HEK293 (cell line): ENCODE data around the gene RIPOR1.

ENCODE experiments used
- IKZF3 ChIP-seq: fragments of 450-650 bp; IDR thresholded peaks from 2 replicates; pipeline ENCODE4 v1.5.0; 2018; ENCODE audit warnings: missing biosample characterization, mild to moderate bottlenecking, missing genetic modification characterization, moderate library complexity
- PRDM1 ChIP-seq: fragments of 450-650 bp; formaldehyde crosslinking; IDR thresholded peaks from 2 replicates; pipeline ENCODE4; 2016; ENCODE audit warnings: missing biosample characterization, missing genetic modification characterization
- SCRT2 ChIP-seq: fragments of 450-650 bp; formaldehyde crosslinking; IDR thresholded peaks from 2 replicates; pipeline ENCODE4 v1.5.1; 2016; ENCODE audit warnings: missing biosample characterization, missing genetic modification characterization
- TRIM28 ChIP-seq: IDR thresholded peaks from 2 replicates; pipeline ENCODE4 v1.6.1; 2011; ENCODE audit warnings: low read length, control low read depth, borderline replicate concordance
- ZFP41 ChIP-seq: fragments of 450-650 bp; formaldehyde crosslinking; IDR thresholded peaks from 2 replicates; pipeline ENCODE4 v1.5.1; 2016; ENCODE audit warnings: missing biosample characterization, missing genetic modification characterization, borderline replicate concordance
- ZNF132 ChIP-seq: fragments of 450-650 bp; formaldehyde crosslinking; IDR thresholded peaks from 2 replicates; pipeline ENCODE4 v1.5.1; 2017; ENCODE audit warnings: missing biosample characterization, missing genetic modification characterization, borderline replicate concordance
- ZNF140 ChIP-seq: fragments of 450-650 bp; formaldehyde crosslinking; IDR thresholded peaks from 2 replicates; pipeline ENCODE4 v1.5.1; 2016; ENCODE audit warnings: missing biosample characterization, missing genetic modification characterization
- ZNF146 ChIP-seq: fragments of 450-650 bp; formaldehyde crosslinking; IDR thresholded peaks from 2 replicates; pipeline ENCODE4 v1.5.1; 2016; ENCODE audit warnings: missing biosample characterization, missing genetic modification characterization
- ZNF184 ChIP-seq: fragments of 450-650 bp; IDR thresholded peaks from 2 replicates; pipeline ENCODE4 v1.5.1; 2018; ENCODE audit warnings: missing biosample characterization, mild to moderate bottlenecking, missing genetic modification characterization
- ZNF248 ChIP-seq: fragments of 450-650 bp; formaldehyde crosslinking; IDR thresholded peaks from 2 replicates; pipeline ENCODE4 v1.5.1; 2017; ENCODE audit warnings: missing biosample characterization, missing genetic modification characterization
- ZNF302 ChIP-seq: fragments of 450-650 bp; formaldehyde crosslinking; IDR thresholded peaks from 2 replicates; pipeline ENCODE4 v1.5.1; 2016; ENCODE audit warnings: missing biosample characterization, missing genetic modification characterization, low read depth
- ZNF335 ChIP-seq: fragments of 450-650 bp; formaldehyde crosslinking; conservative IDR thresholded peaks from 2 replicates; pipeline ENCODE4 v1.5.1; 2016; ENCODE audit warnings: missing biosample characterization, missing genetic modification characterization
- ZNF350 ChIP-seq: fragments of 450-650 bp; formaldehyde crosslinking; IDR thresholded peaks from 2 replicates; pipeline ENCODE4 v1.5.0; 2017; ENCODE audit warnings: missing biosample characterization, mild to moderate bottlenecking, missing genetic modification characterization
- ZNF423 ChIP-seq: fragments of 450-650 bp; formaldehyde crosslinking; IDR thresholded peaks from 2 replicates; pipeline ENCODE4 v1.5.1; 2016; ENCODE audit warnings: missing biosample characterization, missing genetic modification characterization
- ZNF48 ChIP-seq: fragments of 450-650 bp; formaldehyde crosslinking; IDR thresholded peaks from 2 replicates; pipeline ENCODE4 v1.5.1; 2016; ENCODE audit warnings: missing biosample characterization, missing genetic modification characterization
- ZNF571 ChIP-seq: fragments of 450-650 bp; formaldehyde crosslinking; IDR thresholded peaks from 2 replicates; pipeline ENCODE4 v1.5.0; 2017; ENCODE audit warnings: missing biosample characterization, missing genetic modification characterization
- ZNF610 ChIP-seq: fragments of 450-650 bp; formaldehyde crosslinking; IDR thresholded peaks from 2 replicates; pipeline ENCODE4 v1.5.1; 2016; ENCODE audit warnings: missing biosample characterization, missing genetic modification characterization, borderline replicate concordance
- ZNF626 ChIP-seq: fragments of 450-650 bp; sonication (Bioruptor Pico); formaldehyde crosslinking; IDR thresholded peaks from 2 replicates; pipeline ENCODE4 v1.5.1; 2018; ENCODE audit warnings: missing biosample characterization, missing genetic modification characterization, inconsistent platforms
- TF ChIP-seq, protein P1 (sequence below): fragments of 450-650 bp; formaldehyde crosslinking; IDR thresholded peaks from 2 replicates; pipeline ENCODE4; 2016; ENCODE audit warnings: missing biosample characterization, missing genetic modification characterization
- TF ChIP-seq, protein P2 (sequence below): fragments of 450-650 bp; formaldehyde crosslinking; IDR thresholded peaks from 2 replicates; pipeline ENCODE4 v1.5.1; 2016; ENCODE audit warnings: missing biosample characterization, missing genetic modification characterization
- TF ChIP-seq, protein P3 (sequence below): fragments of 450-650 bp; formaldehyde crosslinking; IDR thresholded peaks from 2 replicates; pipeline ENCODE4 v1.5.1; 2017; ENCODE audit warnings: missing biosample characterization, missing genetic modification characterization
- TF ChIP-seq, protein P4 (sequence below): fragments of 450-650 bp; formaldehyde crosslinking; IDR thresholded peaks from 2 replicates; pipeline ENCODE4 v1.5.1; 2016; ENCODE audit warnings: missing biosample characterization, missing genetic modification characterization
- TF ChIP-seq, protein P5 (sequence below): fragments of 450-650 bp; formaldehyde crosslinking; IDR thresholded peaks from 2 replicates; pipeline ENCODE4 v1.5.1; 2017; ENCODE audit warnings: missing biosample characterization, missing genetic modification characterization
- TF ChIP-seq, protein P6 (sequence below): fragments of 450-650 bp; formaldehyde crosslinking; IDR thresholded peaks from 2 replicates; pipeline ENCODE4 v1.5.1; 2016; ENCODE audit warnings: missing biosample characterization, missing genetic modification characterization
- TF ChIP-seq, protein P7 (sequence below): fragments of 450-650 bp; formaldehyde crosslinking; IDR thresholded peaks from 2 replicates; pipeline ENCODE4 v1.5.1; 2016; ENCODE audit warnings: missing biosample characterization, missing genetic modification characterization

Gene RIPOR1

DNA sequence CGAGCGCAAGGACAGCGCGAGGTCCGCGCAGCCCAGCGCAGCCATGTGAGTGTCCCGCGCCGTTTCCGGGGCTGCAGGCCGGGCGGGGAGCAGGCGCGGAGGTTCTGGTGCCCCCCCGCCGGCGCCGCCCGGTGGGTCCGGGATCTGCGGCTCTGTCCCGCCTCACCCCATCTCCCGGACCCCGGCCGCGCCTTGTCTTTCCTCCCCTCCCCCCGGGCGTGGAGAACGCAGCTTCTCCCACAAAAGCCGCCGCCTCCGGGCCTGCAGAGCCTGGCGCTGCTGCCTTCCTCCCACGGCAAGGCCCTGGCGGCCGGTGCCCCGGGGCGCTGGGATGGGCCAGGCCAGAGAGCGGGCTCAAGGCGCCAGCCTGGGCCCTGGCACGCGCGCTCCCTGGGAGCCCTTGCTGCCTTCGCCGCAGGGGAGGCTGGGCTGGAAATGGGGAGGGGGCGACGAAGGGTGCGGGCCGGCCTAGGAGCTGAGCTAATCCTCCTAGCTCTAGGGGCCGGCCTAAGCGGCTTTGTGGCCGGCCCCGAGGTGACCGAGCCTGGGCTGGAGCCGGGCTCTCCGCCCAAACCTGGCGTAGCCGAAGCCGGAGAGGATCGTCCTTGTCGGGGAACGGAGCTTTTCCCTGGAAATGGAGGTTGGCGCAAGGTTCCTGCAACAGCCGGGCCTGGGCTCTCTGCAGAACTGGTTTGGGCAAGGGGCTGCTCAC is 397 bp downstream of the RIPOR1 start (continued):
- TF ChIP-seq, protein P1, sequence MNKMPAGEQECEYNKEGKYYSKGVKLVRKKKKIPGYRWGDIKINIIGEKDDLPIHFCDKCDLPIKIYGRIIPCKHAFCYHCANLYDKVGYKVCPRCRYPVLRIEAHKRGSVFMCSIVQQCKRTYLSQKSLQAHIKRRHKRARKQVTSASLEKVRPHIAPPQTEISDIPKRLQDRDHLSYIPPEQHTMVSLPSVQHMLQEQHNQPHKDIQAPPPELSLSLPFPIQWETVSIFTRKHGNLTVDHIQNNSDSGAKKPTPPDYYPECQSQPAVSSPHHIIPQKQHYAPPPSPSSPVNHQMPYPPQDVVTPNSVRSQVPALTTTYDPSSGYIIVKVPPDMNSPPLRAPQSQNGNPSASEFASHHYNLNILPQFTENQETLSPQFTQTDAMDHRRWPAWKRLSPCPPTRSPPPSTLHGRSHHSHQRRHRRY (tag by site-specific recombination) = no peak
- TF ChIP-seq ZFP41 (tag by site-specific recombination) (no peak), ZNF626 (tag by site-specific recombination) (no peak), ZNF140 (tag by site-specific recombination) (no peak), ZNF248 (no peak), TRIM28 (no peak), SCRT2 (no peak), ZNF571 (tag by site-specific recombination) (no peak), ZNF335 (peak; percentile 34; the same call in 1 of the 2 replicates), ZNF423 (no peak), PRDM1 (no peak), ZNF350 (tag by site-specific recombination) (no peak), ZNF610 (tag by site-specific recombination) (no peak), ZNF184 (tag by site-specific recombination) (no peak), ZNF48 (tag by site-specific recombination) (no peak), IKZF3 (tag by site-specific recombination) (no peak; the same call in 1 of the 2 replicates), ZNF302 (tag by site-specific recombination) (no peak), ZNF146 (no peak), ZNF132 (no peak)
- TF ChIP-seq, protein P2, sequence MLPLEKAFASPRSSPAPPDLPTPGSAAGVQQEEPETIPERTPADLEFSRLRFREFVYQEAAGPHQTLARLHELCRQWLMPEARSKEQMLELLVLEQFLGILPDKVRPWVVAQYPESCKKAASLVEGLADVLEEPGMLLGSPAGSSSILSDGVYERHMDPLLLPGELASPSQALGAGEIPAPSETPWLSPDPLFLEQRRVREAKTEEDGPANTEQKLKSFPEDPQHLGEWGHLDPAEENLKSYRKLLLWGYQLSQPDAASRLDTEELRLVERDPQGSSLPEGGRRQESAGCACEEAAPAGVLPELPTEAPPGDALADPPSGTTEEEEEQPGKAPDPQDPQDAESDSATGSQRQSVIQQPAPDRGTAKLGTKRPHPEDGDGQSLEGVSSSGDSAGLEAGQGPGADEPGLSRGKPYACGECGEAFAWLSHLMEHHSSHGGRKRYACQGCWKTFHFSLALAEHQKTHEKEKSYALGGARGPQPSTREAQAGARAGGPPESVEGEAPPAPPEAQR (tag by site-specific recombination) = no peak
- TF ChIP-seq, protein P3, sequence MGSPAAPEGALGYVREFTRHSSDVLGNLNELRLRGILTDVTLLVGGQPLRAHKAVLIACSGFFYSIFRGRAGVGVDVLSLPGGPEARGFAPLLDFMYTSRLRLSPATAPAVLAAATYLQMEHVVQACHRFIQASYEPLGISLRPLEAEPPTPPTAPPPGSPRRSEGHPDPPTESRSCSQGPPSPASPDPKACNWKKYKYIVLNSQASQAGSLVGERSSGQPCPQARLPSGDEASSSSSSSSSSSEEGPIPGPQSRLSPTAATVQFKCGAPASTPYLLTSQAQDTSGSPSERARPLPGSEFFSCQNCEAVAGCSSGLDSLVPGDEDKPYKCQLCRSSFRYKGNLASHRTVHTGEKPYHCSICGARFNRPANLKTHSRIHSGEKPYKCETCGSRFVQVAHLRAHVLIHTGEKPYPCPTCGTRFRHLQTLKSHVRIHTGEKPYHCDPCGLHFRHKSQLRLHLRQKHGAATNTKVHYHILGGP (tag by site-specific recombination) = no peak
- TF ChIP-seq, protein P4, sequence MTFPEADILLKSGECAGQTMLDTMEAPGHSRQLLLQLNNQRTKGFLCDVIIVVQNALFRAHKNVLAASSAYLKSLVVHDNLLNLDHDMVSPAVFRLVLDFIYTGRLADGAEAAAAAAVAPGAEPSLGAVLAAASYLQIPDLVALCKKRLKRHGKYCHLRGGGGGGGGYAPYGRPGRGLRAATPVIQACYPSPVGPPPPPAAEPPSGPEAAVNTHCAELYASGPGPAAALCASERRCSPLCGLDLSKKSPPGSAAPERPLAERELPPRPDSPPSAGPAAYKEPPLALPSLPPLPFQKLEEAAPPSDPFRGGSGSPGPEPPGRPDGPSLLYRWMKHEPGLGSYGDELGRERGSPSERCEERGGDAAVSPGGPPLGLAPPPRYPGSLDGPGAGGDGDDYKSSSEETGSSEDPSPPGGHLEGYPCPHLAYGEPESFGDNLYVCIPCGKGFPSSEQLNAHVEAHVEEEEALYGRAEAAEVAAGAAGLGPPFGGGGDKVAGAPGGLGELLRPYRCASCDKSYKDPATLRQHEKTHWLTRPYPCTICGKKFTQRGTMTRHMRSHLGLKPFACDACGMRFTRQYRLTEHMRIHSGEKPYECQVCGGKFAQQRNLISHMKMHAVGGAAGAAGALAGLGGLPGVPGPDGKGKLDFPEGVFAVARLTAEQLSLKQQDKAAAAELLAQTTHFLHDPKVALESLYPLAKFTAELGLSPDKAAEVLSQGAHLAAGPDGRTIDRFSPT (tag by site-specific recombination) = peak; percentile 73
- TF ChIP-seq, protein P5, sequence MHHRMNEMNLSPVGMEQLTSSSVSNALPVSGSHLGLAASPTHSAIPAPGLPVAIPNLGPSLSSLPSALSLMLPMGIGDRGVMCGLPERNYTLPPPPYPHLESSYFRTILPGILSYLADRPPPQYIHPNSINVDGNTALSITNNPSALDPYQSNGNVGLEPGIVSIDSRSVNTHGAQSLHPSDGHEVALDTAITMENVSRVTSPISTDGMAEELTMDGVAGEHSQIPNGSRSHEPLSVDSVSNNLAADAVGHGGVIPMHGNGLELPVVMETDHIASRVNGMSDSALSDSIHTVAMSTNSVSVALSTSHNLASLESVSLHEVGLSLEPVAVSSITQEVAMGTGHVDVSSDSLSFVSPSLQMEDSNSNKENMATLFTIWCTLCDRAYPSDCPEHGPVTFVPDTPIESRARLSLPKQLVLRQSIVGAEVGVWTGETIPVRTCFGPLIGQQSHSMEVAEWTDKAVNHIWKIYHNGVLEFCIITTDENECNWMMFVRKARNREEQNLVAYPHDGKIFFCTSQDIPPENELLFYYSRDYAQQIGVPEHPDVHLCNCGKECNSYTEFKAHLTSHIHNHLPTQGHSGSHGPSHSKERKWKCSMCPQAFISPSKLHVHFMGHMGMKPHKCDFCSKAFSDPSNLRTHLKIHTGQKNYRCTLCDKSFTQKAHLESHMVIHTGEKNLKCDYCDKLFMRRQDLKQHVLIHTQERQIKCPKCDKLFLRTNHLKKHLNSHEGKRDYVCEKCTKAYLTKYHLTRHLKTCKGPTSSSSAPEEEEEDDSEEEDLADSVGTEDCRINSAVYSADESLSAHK (tag by site-specific recombination) = no peak
- TF ChIP-seq, protein P6, sequence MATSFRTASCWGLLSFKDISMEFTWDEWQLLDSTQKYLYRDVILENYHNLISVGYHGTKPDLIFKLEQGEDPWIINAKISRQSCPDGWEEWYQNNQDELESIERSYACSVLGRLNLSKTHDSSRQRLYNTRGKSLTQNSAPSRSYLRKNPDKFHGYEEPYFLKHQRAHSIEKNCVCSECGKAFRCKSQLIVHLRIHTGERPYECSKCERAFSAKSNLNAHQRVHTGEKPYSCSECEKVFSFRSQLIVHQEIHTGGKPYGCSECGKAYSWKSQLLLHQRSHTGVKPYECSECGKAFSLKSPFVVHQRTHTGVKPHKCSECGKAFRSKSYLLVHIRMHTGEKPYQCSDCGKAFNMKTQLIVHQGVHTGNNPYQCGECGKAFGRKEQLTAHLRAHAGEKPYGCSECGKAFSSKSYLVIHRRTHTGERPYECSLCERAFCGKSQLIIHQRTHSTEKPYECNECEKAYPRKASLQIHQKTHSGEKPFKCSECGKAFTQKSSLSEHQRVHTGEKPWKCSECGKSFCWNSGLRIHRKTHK (tag by site-specific recombination) = no peak
- TF ChIP-seq, protein P7, sequence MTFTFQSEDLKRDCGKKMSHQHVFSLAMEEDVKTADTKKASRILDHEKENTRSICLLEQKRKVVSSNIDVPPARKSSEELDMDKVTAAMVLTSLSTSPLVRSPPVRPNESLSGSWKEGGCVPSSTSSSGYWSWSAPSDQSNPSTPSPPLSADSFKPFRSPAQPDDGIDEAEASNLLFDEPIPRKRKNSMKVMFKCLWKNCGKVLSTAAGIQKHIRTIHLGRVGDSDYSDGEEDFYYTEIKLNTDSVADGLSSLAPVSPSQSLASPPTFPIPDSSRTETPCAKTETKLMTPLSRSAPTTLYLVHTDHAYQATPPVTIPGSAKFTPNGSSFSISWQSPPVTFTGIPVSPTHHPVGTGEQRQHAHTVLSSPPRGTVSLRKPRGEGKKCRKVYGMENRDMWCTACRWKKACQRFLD (tag by site-specific recombination) = no peak
